ENCODE results near the gene EHMT2. TPM values are rescaled to one million over a fixed set of nuclear protein-coding genes. Genes with fewer than 3 reads are reported as not detected.
"Not testable (repeated sequence)": the region's sequence is repeated elsewhere in the genome, so short reads cannot be mapped to it uniquely, and the experiment has no call there.

EHMT2 gene
- total and polyA plus RNA-seq, 4 donors = 7.9 to 21.4 (median 10.6) TPM

GRCh38 chr6:31908791-31909190, 11.3 kb upstream of the EHMT2 start:
- Histone ChIP-seq H3K36me3 (ENCODE audit: control insufficient read depth in 4 of 4, insufficient read depth in 3 of 4, low read depth in 1 of 4, low read length in 3 of 4) (no peaks in the 10 kb centered on the region), H3K9ac (ENCODE audit: low read depth in 1 of 2, low read length in 2 of 2) (no peak overlapping the region), H3K4me1 (ENCODE audit: control insufficient read depth in 4 of 4, insufficient read depth in 4 of 4, low read length in 3 of 4) (peaks cover 2 to 5% (median 4%) of the 10 kb centered on the region in 4 donors), H3K27me3 (ENCODE audit: control insufficient read depth in 4 of 4, insufficient read depth in 4 of 4, low read length in 3 of 4) (no peaks in the 10 kb centered on the region), H3K9me3 (ENCODE audit: control insufficient read depth in 4 of 4, low read length in 3 of 4) (no peaks in the 10 kb centered on the region), H3K27ac (ENCODE audit: low read depth in 1 of 2, low read length in 2 of 2) (no peak overlapping the region), H3K4me3 (ENCODE audit: low read depth in 1 of 3, low read length in 3 of 3) (no peak overlapping the region)
- no peak for TF ChIP-seq JUND (IDR thresholded peaks at IDR 0.05)
- no peak for TF ChIP-seq HNF4A (conservative IDR thresholded peaks at IDR 0.05)
- no peak for TF ChIP-seq GABPA (IDR thresholded peaks at IDR 0.05 in 1 of 2, conservative IDR thresholded peaks at IDR 0.05 in 1 of 2)
- TF ChIP-seq HNF4G (IDR thresholded peaks at IDR 0.05) = no peak
- TF ChIP-seq FOXA2 (IDR thresholded peaks at IDR 0.05) = no peak
- no peak for TF ChIP-seq ATF3 (IDR thresholded peaks at IDR 0.05)
- TF ChIP-seq MAX (IDR thresholded peaks at IDR 0.05) = no peak
- TF ChIP-seq SP1 (IDR thresholded peaks at IDR 0.05) = no peak
- TF ChIP-seq RXRA (IDR thresholded peaks at IDR 0.05) = no peak
- no peak for TF ChIP-seq YY1 (IDR thresholded peaks at IDR 0.05)
- TF ChIP-seq TAF1 (conservative IDR thresholded peaks at IDR 0.05) = no peak
- no peak for TF ChIP-seq RAD21 (IDR thresholded peaks at IDR 0.05)
- no peak for TF ChIP-seq REST (IDR thresholded peaks at IDR 0.05)
- TF ChIP-seq CTCF (IDR thresholded peaks at IDR 0.05; ENCODE audit: low read depth, low read length, missing input control) = no peak
- no peak for TF ChIP-seq EGR1 (IDR thresholded peaks at IDR 0.05; ENCODE audit: low read depth in 2 of 2)
- TF ChIP-seq ZBTB33 (IDR thresholded peaks at IDR 0.05) = no peak
- no peak for DNase-seq (ENCODE audit: low spot score)
- 75% methylated on average over 4 of the region's 4 CpGs for WGBS

GRCh38 chr6:31908255-31908654, 10.8 kb upstream of the EHMT2 start:
- DNase-seq (ENCODE audit: low spot score); H3K36me3 ChIP-seq (ENCODE audit: control insufficient read depth in 4 of 4, insufficient read depth in 3 of 4, low read depth in 1 of 4, low read length in 3 of 4); H3K27ac ChIP-seq (ENCODE audit: low read depth in 1 of 2, low read length in 2 of 2); H3K4me1 ChIP-seq (ENCODE audit: control insufficient read depth in 4 of 4, insufficient read depth in 4 of 4, low read length in 3 of 4); H3K4me3 ChIP-seq (ENCODE audit: low read depth in 1 of 3, low read length in 3 of 3); H3K9me3 ChIP-seq (ENCODE audit: control insufficient read depth in 4 of 4, low read length in 3 of 4); H3K27me3 ChIP-seq (ENCODE audit: control insufficient read depth in 4 of 4, insufficient read depth in 4 of 4, low read length in 3 of 4); H3K9ac ChIP-seq (ENCODE audit: low read depth in 1 of 2, low read length in 2 of 2): not testable (repeated sequence)
- WGBS = 94% methylated on average over 5 of the region's 5 CpGs

Data from liver (tissue), 9 donors.